Neural cell (in vitro differentiated cells): Measurements from ENCODE around the gene GAB1.

Source experiments
- EZH2 ChIP-seq: fragments of 200-600, 300-800 bp; shearing (Covaris generic), sonication (generic); IDR thresholded peaks from 2 replicates; pipeline ENCODE4 v1.6.1; 2014; ENCODE audit warnings: antibody characterized with exemption, low read length, borderline replicate concordance, mild to moderate bottlenecking; ENCODE audit not compliant: insufficient read depth, poor library complexity, severe bottlenecking
- POLR2AphosphoS5 ChIP-seq: IDR thresholded peaks from 2 replicates; pipeline ENCODE4 v1.6.1; 2012
- TAF1 ChIP-seq: IDR thresholded peaks from 2 replicates; pipeline ENCODE4 v1.6.1; 2012; ENCODE audit warnings: low read depth
- TF ChIP-seq, protein P1 (sequence below): fragments of 450-650 bp; IDR thresholded peaks from 2 replicates; pipeline ENCODE4 v1.5.1; 2014; ENCODE audit warnings: antibody characterized with exemption, mild to moderate bottlenecking, moderate library complexity; ENCODE audit not compliant: poor library complexity, severe bottlenecking

DNA sequence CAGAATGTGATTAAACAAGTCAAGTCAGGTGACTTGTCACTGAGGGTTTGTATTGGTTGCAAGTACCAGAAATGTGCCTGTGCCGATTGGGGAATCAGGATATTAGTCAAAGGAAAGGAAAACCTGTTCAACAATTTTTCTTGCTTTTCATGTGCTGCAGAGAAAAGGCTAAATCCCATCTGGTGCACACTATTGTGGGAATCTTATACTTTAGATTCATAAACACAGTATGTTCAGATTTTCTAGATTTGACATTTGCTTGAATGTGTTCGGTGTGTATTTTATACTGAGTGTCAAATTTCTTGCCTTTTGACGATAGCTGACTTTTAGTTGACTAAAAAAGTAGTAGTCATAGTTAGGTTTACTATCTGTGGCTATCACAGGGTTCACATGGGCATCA is 37.6 kb downstream of the GAB1 start:
- TF ChIP-seq, protein P1, sequence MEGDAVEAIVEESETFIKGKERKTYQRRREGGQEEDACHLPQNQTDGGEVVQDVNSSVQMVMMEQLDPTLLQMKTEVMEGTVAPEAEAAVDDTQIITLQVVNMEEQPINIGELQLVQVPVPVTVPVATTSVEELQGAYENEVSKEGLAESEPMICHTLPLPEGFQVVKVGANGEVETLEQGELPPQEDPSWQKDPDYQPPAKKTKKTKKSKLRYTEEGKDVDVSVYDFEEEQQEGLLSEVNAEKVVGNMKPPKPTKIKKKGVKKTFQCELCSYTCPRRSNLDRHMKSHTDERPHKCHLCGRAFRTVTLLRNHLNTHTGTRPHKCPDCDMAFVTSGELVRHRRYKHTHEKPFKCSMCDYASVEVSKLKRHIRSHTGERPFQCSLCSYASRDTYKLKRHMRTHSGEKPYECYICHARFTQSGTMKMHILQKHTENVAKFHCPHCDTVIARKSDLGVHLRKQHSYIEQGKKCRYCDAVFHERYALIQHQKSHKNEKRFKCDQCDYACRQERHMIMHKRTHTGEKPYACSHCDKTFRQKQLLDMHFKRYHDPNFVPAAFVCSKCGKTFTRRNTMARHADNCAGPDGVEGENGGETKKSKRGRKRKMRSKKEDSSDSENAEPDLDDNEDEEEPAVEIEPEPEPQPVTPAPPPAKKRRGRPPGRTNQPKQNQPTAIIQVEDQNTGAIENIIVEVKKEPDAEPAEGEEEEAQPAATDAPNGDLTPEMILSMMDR = no peak
- TF ChIP-seq POLR2AphosphoS5 (no peak), EZH2 (no peak), TAF1 (no peak)
